Glomerular visceral epithelial cell (primary cell): ENCODE measurements around the gene NUDT16.

Source experiments
- DNase-seq: peaks from one replicate; pipeline ENCODE4 v3.0.0-alpha.2; 2016; ENCODE audit errors: extremely low spot score

The NUDT16 gene

DNA sequence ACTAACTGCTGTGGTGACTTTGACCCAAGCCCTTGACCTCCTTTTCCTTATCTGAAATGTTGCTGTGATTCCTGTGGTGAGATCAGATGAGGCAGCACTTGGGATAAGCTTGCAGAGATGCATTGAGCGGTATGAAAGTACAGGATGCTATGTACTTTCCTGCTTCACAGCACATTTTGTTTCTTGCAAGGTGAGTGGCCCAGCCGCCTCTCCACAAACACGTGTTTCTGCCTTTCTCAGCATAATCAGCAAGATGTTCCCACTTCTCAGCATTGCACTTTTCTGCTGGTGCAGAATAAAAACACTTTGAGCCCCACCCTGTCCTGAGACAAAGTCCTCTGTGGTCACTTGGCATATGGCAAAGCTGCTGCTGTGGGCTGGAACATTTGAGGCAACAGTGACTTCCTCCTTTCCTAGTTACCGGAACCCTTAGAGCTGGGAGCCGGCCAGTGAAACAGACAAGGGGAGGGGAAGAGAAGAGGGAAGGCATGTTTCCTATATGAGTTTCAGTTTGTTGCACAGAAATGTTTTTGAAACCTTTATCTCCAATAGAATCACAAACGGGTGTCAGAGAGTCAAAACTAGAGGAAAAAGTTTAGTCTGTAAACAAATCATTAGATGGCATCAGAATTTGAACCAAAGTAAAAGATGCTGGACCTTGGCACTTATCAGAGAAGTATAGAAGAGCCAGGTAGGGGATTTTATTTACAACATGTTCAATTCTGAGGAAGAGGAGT, 5.0 kb downstream of the NUDT16 start:
- no peak for DNase-seq

DNA sequence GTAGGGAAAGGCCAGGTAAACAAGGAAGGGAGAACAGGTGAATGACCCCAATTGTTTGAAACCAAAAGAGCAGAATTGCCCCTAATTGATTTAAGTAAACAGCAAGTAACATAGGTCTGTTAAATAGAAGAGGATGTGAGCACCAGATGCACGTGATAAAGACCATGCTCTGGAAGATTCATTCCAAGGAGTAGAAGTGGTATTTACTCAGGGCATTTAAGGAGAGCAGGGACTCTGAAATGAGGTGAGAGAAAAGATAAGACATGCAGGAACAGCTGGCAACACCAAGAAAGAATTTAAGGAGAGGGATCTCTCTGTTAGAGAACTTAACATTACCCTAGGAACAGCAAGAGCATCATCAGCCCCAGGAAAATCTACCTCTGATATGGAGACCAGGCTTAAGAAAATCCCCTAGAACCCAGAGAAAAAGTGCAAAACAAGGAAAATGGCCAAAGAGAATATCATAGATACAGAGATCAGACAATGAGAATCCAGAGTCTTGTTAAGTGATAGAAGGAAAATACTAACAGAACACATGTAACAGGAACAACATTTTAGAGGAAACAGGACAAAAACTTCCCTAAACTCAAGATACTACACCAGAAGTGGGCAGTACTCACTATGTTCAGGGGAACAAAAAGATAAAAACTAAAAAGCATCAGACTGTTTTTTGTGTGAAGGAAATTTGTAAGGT, 6.4 kb downstream of the NUDT16 start:
- DNase-seq: no peak

DNA sequence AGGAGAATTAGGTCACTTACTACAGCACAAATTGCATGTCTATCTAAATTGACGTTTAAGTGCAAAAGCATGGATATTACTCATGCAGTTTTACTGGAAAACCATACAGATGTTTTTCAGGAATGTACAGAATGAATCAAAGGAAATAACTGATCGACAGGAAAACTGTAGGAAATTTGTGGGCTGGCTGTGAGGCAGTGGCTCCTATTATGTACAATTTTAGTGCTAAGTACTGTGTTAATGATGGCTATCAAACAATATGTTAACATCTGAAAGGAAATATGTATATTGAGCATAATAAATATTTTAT, 6.9 kb downstream of the NUDT16 start:
- no peak for DNase-seq

DNA sequence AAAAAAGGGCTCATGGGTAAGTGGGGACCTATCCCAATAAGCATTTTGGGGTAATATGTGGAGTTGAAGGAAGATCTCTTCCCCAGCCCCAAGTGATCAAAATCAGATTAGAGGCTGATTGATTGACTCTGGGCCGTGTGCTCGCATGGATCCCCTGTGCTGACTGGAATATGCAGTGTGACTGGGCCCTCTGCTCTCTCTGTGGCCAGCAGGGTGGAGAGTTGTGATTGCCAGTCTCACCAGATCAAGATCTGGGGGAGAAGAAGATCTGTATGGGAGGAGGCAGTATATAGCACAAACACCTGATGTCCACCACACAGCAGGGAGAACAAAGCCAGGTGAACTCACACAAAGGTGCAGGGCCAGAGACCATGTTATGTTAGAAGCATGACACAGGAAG, 8.8 kb downstream of the NUDT16 start:
- DNase-seq: no peak

DNA sequence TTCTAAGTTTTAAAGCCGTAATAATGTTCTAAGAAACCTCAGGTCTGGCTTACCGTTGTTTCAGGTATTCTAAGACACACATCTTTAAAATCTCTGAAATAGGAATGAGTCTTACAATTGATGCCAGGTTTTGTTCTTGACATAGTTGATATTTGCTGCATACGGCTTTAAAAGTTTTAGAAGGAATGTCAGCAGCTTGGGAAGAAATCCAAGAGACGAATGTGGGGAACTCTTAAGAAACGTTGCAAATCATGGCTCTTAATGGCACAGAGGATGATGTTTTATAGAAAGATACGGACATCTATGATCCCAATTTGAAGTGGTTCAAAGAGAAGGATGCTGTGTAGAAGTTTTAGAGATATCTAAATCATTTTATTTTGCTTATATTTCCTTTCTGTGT, 11.5 kb downstream of the NUDT16 start:
- DNase-seq: no peak

DNA sequence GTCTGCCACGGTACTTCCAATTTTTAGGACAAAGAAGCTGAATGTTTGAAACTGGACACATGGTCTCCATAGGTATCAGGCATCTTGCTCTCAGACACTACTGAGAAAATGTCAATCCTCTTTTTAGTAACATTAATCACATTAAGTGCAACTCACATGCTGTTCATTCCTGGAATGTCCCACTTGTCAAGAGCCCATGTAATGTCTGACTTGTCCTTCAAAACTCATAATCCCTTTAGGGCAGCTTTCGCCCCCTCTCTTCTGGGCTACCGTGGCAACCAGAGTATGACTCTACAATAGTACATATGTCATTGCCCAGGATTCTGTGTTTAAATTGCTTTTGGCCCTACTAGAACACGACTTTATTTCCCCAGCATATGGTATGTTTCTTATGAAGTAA, 12.3 kb downstream of the NUDT16 start:
- no peak for DNase-seq

DNA sequence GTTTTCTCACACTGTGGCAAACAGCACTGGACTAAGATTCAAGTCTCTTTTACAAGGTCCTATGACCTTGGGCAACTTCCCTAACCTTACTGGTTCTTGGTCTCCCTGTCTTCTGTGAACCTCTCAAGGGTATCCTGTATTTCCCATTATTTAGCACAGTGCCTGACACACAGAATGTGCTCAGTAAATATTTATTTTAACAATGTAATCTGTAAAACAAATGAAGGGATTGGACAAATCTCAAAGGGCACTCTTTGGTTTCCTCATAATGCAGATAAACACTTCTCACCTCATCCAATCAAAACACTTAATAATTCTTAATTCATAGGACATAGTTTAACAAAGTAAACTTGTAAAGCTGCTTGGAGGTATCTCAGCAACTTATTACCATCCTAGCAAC, 12.8 kb downstream of the NUDT16 start:
- no peak for DNase-seq

DNA sequence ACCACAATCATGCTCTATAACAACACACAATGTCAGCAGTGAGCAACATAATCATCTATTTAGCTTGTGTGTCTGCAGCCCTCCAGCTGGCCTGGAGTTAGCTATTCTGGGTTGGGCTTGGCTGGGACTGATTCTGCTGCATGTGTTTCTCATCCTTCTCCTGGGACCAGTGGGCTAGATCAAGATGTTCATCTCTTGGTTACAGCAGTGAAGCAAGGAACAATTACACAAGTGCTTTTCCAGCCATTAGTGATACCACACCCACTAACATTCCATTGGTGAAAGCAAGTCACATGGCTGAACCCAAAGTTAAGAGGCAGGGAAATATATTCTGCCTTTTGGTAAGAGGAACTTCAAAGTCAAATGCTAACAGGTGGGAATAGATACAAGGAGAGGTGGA, 14.6 kb downstream of the NUDT16 start:
- DNase-seq: no peak

DNA sequence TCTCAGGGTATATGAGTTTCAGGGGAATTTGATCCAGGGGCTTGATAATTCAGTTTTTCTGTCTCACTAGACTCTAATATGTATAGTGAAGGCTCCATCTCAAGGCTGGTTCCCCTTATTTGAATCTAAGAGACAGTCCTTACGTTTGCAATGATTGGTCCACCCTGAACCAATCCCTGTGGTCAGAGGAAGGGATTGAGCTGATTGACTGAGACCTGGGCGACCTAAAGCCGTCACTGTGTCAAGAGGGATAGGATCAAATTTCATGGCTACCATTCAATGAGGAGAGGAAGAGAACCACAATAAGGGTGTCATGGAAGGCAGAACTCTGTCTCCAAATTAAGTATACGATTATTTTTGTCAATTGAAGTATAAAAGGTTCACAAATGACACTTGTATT, 16.3 kb downstream of the NUDT16 start:
- no peak for DNase-seq

DNA sequence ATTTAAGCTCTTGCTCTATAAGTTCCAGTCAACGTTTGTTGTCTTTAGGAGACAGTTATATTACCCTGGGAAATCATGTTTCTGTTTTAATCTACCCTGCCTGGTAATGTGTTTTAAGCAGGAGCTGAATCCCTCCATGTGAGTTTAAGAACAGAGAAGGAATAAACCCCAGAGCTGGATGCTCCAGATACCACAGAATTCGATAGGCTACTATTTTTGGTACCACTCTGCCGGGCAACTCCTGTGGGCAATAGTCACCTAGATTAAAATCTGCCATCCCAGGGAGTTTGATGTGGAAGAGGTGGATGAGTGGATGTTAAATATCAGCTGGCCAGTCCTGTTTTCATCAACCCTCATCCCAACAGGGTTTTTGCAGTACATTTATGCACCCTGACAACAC, 20.4 kb downstream of the NUDT16 start:
- DNase-seq: no peak

DNA sequence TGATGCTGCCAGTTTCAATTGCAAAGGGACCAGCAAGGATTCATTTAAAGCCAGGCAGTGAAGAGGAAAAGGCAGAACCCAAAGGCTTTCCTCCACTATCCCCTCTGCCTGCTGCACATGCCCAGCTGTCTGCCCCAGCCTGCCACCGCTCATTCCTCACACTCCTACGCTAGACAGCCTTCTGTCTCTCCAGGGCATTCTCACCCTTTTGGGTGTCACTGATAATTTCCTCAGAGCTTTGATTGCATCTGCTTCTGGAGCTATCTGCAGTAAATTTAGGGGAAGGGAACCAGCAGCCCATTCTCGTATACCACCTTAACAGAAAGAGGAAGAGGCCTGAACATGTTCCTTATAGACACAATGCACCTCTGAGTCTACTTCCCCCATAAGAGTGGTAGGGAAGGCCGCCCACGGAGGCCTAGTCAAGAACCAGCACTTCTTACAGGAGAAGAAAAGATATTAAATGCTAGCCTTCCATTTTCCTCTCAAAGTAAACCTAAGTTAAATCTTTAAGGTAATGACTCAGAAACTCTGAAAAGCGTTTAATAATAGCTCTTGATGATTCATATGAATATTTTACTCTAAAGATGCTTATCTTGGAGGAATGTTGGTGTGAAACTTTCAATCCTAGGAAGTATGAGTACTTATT, 20.9 kb downstream of the NUDT16 start:
- no peak for DNase-seq

DNA sequence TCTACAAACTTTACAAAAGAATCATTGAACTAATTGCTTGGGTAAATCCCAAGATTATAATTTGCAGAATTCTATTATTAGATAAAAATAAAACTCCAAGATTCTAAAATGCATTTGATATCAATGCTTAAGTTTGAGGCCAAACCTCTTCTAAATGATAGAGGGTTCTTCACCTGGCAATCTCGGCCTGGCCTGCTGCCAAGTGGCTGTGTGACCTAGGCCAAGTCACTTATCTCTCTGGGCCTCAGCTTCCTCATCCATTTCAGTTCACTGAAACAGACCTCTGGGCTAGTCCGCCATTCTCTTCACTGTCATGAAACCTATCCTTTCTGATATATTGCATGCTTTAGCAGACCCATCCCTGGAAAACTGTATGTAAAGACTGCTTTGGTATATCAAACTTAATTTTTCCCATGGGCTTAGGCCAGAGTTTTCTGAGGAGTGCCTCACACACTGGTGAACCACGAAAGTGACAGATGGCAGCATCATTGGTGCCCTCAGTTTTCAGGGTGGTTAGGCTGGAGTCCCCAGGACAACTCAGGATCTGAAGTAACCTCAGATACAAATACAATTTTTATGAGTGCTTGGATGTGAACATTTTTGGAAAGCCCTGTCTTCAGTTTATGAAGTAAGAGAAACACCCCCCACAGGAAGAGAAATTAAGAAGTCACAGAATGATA, 21.8 kb downstream of the NUDT16 start:
- DNase-seq: no peak

DNA sequence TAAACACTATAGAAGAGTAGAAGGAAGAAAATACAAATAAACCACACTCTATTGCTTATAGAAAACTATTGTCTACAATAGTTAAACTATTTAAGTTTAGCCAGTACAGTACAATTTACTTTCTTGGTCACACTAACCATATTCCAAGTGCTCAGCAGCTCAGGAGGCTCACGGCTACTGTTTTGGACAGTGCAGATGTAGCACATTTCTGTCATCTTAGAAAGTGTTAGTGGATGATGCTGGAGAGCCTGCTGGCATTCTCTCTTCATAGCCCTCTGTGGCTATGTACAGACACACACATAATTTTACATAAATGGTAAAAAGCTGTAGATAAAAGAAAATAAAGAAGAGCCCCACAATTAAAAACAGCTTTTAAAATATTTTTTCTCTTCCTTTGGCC, 23.8 kb downstream of the NUDT16 start:
- no peak for DNase-seq

DNA sequence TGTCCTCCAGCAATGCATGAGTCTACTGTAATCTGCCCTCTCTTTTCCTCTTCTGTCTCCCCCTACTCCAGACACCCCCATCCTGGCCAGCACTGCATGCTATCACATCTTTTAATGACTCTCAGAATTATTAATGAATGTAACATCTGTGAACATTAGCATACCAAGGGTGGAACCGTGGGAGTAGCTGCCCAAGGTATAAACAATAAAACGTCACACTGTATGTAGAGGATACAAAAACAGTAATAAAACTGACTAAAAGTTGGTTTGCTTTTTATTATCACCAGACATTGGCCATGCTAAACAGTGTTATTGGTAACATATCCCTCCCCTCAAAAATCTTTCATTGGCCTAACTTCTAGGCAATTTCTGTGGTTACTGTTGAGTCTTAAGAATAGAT, 24.7 kb downstream of the NUDT16 start:
- no peak for DNase-seq

DNA sequence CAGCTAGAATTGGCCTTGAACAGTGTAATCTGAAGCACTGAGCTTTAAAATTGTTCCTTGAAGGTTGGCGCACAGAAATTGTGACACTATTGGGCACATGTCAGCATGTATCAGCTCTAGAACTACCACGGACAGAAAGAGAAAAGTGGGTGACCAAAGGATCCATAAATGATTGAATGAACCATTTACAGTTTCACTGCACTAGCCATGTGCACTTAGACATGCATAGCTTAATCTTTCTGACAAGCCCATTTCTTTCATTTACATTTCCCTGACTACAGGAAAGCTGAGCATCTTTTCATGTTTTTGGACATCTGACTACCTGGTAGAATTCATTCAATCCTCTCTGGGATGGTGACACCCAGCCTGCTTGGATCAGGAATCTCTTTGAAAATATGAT, 36.2 kb downstream of the NUDT16 start:
- no peak for DNase-seq

DNA sequence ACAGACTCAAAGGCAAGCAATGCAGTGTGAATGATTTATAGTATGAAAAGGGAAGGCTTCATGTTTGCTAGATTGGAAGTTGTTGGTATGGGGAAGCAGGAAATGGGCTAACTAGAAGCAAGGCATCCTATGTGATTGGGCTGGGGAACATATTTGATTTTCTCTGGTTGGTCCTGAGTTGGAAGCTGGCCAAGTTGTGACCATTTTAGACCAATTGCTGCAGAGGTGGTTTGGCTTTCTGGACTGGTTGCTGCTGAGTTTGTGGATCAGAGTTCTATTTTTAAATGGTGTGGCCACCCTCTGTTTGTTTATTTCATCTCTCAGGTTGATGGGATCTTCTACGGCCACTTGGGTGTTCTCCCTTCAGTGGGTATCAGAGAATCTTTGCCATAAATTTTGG, 39.7 kb downstream of the NUDT16 start:
- no peak for DNase-seq

DNA sequence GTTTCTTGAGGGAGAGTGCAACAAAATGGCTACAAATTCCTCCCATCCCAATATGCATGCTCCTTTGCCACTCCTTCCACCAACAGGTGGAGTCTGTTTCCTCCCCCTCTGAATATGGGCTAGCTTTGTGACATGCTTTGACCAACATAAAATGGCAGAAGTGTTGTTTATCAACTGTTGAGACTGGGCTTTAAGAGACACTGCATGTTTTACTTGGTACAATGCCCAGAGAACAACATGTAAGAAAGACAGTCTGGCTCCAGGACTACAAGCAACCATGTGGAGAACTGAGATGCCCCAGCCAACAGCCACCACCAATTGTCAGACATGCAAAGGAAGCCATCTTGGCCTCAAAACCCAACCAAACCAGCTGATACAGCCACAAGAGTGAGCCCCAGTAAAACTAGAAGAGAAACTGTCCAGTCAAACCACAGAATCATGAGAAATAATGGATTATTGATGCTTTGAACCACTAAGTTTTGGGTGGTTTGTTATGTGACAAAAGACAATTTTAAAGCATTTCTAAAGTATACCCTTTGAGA, 40.5 kb downstream of the NUDT16 start:
- no peak for DNase-seq

DNA sequence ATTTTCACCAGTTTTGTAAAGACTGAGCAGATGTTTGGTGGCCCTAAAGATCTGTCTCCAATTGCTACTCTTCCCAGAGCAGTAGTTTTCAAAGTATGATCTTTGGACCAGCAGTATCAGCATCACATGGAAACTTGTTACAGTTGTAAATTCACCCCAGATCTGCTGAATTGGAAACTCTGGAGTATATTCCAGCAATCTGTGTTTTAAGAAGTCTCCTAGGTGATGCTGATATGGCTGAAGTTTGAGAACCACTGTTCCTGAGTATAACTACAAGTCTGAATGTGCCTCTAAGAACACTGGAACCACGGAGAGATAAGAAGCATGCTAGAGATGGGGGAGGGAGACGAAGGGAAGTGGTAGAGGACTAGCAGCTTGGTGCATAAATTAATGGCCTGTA, 45.7 kb downstream of the NUDT16 start:
- no peak for DNase-seq

DNA sequence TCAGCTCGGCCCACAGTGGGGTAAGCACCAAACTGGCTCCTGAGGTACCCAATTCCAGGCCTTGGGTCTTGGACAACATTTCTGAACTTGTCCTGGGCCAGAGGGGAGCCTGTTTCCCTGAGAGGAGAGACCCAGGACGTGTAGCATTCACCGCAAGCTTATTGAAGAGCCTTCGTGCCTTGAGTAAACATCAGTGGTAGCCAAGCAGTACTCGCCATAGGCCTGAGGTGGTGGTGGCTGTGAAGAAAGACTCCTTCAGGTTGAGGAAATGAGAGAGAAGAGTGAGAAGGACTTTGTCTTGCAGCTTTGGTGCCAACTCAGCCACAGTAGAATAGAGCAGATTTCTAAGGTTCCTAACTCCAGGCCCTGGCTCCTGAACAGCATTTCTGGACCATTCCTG, 50.2 kb downstream of the NUDT16 start:
- no peak for DNase-seq

DNA sequence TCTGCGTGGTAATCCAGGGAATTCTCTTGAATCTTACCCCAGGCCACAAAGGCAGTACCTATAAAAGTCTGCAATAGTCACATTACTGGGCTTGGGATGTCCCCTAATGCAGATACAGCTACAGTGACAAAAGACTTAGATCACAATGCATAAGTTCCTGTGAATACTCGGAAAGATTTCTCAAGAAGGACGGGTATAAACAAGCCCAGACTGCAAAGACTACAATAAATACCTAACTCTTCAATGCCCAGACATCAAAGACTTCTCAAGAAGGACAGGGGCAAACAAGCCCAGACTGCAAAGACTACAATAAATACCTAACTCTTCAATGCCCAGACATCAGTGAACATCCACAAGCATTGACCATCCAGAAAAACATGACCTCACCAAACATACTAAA, 50.9 kb downstream of the NUDT16 start:
- no peak for DNase-seq

DNA sequence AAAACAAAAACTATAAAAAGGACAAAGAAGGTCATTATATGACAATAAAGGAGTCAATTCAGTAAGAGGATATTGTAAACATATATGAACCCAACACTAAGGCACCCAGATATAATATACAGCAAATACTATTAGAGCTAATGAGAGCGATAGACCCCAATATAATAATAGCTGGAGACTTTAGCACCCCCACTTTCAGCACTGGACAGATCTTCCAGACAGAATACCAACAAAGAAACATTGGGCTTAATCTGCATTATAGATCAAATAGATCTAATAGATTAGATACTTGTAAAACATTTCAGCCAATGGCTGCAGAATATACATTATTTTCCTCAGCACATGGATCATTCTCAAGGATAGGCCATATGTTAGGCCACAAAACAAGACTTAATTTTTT, 53.4 kb downstream of the NUDT16 start:
- no peak for DNase-seq
